GM13976 (cell line): ENCODE data around the gene SH3RF1.

Experiments
- DNase-seq: peaks from one replicate; pipeline ENCODE4 v3.0.0; 2012; ENCODE audit warnings: low spot score
- in situ Hi-C: fragments of 300-500 bp; cut with MboI; formaldehyde crosslinking; loops from one replicate; pipeline ENCODE4 v1.12.0; 2022; ENCODE audit warnings: low sequenced_read_pairs, mixed read lengths, inconsistent platforms; ENCODE audit not compliant: unreplicated experiment
- TF ChIP-seq, protein P1 (sequence below): IDR thresholded peaks from 2 replicates; pipeline ENCODE4 v1.5.1; 2012; ENCODE audit warnings: borderline replicate concordance, mild to moderate bottlenecking; ENCODE audit not compliant: insufficient read depth; ENCODE audit errors: extremely low read depth, missing control alignments, control extremely low read depth

SH3RF1 gene

GRCh38 chr4:169115144-169115896, 155.4 kb downstream of the SH3RF1 start:
- in situ Hi-C loops: no loop called here
- no peak for DNase-seq
- TF ChIP-seq, protein P1, sequence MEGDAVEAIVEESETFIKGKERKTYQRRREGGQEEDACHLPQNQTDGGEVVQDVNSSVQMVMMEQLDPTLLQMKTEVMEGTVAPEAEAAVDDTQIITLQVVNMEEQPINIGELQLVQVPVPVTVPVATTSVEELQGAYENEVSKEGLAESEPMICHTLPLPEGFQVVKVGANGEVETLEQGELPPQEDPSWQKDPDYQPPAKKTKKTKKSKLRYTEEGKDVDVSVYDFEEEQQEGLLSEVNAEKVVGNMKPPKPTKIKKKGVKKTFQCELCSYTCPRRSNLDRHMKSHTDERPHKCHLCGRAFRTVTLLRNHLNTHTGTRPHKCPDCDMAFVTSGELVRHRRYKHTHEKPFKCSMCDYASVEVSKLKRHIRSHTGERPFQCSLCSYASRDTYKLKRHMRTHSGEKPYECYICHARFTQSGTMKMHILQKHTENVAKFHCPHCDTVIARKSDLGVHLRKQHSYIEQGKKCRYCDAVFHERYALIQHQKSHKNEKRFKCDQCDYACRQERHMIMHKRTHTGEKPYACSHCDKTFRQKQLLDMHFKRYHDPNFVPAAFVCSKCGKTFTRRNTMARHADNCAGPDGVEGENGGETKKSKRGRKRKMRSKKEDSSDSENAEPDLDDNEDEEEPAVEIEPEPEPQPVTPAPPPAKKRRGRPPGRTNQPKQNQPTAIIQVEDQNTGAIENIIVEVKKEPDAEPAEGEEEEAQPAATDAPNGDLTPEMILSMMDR: no peak

GRCh38 chr4:169114341-169114974, 156.3 kb downstream of the SH3RF1 start:
- no peak for DNase-seq
- TF ChIP-seq, protein P1: no peak
- in situ Hi-C loops: no loop called here

GRCh38 chr4:169110633-169111032, 160.1 kb downstream of the SH3RF1 start:
- in situ Hi-C loops: no loop called here
- TF ChIP-seq, protein P1: no peak
- no peak for DNase-seq

DNA sequence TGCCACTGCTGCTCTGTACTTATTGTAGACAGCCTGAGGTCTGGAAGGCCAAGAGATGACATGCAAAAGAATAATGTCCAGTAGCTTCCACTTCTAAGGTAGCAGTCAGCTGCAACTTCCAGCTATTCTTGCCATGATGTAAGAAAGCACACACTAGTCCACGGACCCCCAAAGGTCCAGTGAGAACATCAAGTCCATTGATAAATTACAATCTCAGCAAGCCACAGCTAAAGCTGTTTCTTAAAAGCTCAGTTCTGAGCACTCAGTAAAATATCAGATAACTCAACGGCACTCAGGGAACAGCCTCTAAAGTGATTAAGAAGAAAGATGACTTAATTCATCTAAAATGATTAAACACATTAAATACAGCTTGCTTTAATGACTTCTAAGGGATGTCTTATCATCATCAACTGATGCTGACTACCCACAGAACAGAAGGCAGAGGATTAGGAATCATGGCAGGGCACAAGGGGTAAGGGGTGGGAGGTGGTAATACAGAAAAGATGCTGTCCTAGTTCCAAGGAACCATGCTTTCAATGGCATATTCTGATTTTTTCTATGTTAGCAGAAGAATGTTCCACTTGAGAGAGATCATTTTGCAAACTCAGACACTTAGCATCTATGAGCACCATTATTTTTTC, 161.6 kb downstream of the SH3RF1 start:
- TF ChIP-seq, protein P1: no peak
- no peak for DNase-seq
- in situ Hi-C loops: no loop called here

GRCh38 chr4:169108303-169108702, 162.5 kb downstream of the SH3RF1 start:
- TF ChIP-seq, protein P1: no peak
- no peak for DNase-seq
- in situ Hi-C loops: no loop called here

GRCh38 chr4:169107528-169107927, 163.2 kb downstream of the SH3RF1 start:
- TF ChIP-seq, protein P1: no peak
- no peak for DNase-seq
- in situ Hi-C loops: no loop called here
